HG02938 (cell line): ENCODE measurements around the gene PRKG1.

ENCODE experiments used
- ATAC-seq: cut with Tn5 transposase; IDR thresholded peaks from one replicate; pipeline ENCODE4 v1.9.1; 2021; ENCODE audit warnings: mild to moderate bottlenecking, moderate library complexity; ENCODE audit not compliant: unreplicated experiment

PRKG1 gene

DNA sequence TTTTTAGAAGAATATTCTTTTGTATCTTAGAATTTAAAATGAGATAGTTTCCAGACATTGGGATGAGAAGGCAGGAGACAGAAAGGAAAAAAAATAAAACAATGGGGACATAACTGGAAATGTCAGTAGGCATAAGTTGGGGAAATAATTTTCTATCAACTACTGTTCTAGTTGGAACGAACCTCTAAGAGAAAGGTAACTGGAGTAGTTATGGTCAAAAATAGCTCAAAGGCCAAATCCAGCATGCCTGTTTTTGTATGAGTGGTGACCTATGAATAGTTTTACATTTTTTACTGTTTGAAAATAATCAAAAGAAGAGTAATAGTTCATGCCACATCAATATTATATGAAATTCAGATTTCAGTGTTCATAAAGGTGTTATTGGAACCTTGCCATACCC lies 877.3 kb downstream of the PRKG1 start:
- no peak for ATAC-seq

DNA sequence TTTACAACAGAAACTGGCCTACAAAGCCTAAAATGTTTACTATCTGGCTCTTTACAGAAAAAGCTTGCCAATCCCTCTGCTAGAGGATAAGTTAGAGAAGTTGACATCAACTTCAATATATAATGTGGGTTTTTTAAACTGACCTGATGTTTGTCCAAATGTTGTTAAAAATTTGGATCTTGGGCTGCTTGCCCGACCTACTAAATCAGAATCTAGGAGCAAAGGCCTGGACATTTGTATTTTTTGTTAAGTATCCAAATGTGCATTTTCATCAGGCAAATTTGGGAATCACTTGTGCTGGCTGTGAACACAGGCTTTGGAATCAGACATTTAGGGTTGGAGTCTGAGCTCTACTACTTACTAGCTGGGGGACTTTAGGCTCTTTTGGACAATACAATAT lies 877.8 kb downstream of the PRKG1 start:
- ATAC-seq, result no peak

DNA sequence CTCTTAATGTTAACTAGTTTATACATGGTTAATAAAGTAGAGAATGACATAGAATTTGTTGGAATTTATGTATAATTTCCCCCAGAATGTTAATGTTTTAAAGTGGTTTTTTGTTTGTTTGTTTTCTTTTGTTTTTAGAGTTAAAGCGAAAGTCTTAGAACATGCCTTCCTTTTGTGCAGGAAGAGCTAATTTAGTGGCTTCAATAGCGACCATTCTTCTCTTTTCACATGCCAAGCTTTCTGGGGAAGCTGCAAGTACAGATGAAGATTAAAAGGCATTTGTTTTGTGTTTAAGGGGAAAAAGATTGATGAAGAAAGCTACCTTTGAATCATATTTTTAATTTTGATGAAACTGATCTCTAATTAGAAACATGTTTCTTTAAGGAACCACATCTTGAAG lies 881.4 kb downstream of the PRKG1 start:
- ATAC-seq, result no peak

DNA sequence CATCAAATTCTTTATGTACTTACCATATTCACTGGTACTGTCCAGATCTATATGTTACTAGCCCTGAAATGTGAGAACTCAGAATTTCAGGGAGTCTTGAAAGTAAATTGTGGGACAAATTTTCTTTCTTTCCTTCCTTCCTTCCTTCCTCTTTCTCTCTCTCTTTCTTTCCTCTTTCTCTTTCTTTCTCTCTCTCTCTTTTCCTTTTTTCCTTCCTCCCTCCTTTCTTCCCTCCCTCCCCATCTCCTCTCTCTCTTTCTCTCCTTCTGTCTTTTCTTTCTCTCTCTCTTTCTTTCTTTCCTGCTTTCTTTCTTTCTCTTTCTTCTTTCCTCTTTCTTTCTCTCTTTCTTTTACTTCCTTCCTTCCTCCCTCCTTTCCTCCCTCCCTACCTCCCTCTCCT lies 882.5 kb downstream of the PRKG1 start:
- ATAC-seq, result no peak

DNA sequence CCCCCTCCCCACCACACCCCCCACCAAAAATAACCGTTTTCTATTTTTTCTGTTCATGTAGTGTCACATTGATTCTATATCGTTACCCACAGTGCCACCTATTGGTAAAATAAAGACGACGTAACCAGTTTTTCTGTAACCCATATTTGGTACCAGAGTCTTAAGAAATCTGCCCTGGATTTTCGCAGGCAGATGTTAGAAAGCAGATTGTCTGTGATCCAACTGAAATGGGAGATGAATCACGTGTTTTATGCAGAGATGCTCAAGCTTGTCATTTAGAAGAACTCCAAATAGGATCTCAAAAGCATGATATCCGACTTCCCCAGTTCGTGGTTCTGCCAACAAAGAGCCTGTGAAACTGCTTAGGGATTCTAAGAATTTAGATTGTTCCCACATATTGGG lies 886.2 kb downstream of the PRKG1 start:
- ATAC-seq, result peak; percentile 71

DNA sequence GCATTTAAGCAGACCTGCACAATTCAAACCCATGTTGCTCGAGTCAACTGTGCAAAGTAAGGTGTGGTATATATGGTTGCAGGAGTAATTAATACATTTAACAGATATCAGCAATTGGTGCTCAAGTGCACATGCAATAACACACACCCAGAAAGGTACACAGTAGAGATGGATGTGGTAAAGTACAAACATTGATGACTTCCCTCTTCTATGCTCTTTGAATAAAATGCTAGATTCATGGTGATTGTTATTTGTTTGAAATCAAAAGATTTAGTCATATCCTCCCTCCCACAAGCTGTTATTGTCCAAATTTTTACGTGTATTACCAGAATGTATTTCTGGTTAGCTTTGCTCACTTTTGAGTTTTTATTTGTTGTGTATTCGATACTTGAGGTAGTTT lies 887.1 kb downstream of the PRKG1 start:
- ATAC-seq, result no peak

DNA sequence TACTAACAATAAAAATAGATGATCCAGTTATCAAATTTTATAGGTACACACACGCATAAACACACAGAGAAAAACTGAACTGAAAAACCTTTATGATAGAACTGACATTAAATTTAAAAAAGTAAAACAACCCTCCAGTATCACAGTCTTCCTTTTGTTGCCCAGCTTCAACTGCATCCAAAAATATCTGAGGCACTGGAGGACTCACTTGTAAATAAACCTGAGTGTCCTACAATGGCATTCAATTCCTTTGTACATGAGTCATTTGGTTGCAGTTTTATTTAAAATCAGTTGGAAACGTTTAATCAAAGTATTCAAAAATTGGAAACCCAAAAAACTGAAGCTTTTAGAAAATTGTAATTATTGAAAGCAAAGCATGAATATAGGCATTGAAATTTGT lies 890.3 kb downstream of the PRKG1 start:
- ATAC-seq, result no peak

DNA sequence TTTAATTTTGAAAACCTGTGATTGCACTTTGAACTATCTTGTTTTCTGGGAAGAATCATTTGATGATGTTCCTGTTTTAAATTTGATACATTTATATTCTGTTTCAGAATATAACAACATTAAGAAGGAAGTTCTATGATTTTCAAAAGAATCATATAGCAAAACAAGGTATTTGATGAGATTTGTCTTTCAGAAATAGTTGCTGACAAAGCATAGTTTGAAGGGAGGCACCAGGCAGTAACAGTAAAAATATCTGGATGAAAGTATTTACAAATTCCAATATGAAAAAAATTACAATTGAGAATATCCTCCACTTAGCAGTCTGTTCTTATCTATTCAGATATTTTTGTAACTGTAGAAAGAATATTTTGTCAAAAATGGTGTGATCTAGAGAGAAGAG lies 891.2 kb downstream of the PRKG1 start:
- ATAC-seq, result no peak

DNA sequence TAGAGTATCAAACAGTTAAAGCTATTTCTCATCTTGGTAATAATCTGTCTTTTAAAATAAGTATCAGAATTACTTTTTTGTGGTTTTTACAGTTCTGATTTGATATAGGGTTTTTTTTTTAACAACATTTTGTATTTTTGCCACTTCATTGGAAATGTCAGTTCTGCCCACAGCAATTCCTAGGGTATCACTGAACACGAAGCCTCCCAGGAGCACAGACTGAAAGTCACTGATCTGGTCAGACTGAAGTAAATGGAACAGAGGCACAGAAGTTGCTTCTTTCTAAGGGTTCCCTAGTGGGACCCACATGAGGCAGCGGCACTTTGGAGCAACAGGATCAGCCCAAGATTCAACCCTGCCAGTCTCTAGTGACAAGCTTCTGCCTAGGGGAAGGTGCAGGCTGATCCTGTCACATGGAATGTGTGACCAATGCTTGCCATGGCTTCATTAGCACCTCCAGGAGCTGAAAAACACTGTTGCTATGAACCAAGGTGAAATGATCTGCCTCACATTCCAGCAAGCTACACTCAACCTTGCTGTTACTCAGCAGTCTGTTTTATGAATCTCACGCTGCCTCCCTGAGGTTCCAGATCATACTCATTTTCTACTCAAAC lies 898.6 kb downstream of the PRKG1 start:
- ATAC-seq, result no peak

DNA sequence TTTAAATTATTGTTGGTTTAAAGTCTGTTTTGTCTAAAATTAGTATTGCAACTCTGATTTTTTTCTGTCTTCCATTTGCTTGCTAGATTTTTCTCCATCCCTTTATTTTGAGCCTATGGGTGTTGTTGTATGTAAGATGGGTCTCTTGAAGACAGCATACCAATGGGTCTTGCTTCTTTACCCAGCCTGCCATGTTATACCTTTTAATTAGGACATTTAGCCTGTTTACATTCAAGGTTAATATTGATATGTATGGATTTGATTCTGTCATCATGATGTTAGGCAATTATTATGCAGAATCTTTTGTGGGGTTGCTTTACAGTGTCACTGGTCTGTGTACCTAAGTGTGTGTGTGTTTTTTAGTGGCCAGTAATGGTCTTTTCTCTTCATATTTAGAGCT lies 906.5 kb downstream of the PRKG1 start:
- ATAC-seq, result no peak

DNA sequence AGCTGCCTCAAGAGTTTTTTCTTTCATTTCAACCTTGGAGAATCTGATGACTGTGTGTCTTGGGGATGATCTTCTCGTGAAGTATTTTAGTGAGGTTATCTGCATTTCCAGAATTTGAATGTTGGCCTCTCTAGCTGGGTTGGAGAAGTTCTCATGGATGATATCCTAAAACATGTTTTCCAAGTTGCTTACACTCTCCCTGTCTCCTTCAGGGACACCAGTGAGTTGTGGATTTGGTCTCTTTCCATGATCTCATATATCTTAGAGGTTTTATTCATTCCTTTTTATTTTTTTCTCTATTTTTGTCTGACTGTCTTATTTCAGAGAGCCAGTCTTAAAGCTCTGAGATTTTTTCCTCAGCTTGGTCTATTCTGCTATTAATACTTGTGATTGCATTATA lies 907.4 kb downstream of the PRKG1 start:
- no peak for ATAC-seq

DNA sequence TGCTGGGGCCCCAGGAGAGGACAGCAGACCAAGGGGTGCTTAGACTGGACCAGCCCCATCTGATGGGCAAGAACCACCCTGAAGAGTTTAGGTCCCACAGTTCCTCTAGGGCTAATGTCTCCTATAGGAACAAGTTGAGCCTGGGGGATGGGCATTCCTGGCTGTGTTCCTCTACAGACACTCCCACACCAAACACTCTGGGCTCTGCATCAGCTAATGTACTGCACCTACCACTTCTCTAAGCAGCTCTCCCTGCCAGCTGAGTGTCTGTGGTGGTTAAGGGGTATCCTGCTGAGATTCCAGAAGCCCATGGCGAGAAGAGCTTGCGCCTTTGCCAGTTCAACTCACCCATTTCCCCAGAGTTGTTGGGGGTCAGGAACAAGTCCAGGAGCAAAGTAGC lies 909.2 kb downstream of the PRKG1 start:
- no peak for ATAC-seq

DNA sequence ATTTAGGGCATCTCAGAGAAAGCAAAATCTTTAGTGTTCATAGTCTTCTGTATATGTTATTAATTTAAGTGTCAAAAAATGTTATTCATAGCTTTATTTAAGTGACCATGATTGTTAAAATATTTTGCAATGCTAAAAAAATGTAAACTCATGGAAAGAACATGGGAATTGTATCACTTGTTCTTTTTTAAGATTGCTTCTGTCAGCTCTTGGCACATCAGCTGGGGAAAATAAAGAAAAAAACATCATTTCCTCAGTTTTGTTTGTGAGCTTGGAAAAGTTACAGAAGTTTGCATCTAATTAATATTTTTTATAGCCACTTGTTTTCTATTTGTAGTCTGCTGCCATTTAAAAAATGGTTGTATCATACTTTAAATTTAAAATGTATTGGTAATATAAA lies 911.0 kb downstream of the PRKG1 start:
- no peak for ATAC-seq

DNA sequence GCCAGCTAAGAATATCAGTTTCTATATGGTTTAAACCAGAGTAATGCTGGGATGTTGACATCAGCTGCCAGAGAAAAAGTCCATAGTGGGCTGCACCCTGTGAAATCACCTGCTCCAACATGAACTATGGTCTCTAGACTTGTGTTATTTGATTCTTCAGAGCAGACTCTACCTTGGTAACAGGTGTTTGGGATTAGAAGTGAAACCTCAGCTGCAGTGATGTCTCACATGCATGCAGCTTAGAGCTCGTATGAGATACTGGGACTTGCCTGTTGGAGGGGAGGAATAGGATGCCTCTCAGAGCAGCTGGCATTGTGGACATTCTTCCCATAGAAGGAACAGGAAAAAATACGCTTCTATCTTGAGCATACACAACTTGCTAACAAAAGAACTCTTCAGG lies 912.2 kb downstream of the PRKG1 start:
- no peak for ATAC-seq

DNA sequence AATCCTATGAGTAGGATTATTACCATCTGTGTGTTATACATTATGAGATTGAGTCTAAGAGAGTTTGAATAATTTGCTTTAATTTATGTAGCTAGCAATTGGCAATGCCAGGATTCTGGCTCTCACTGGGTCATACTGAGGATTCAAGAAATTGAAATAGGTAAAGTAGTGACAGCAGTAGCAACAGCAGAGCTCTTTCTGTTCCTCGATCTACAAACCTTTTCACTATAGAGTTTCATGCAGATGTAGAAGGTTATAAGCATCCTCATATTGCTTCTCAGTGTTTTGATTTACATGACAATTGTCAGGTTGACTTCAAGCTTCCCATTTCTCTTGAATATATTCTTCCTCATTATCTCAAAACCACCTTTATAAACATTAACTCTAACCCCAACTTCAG lies 919.2 kb downstream of the PRKG1 start:
- ATAC-seq, result no peak

DNA sequence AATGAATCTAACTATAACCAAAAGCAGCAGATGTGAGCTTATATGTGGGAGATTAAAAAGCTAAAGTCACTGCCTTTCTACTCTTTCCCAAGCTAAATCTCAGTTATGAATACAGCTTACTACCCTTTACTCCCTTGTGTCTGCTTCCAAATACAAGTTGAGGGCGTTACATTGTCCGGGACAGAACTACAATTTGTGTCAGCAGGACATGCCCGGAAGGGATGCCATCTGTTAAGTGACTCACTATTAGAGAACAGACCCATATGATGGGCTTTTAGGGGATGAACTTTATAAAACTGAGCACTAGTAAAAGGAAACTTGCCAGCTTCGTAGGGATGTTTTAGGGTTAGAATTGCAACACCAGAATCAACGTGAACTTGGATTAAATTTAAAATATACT lies 924.8 kb downstream of the PRKG1 start:
- ATAC-seq, result no peak

DNA sequence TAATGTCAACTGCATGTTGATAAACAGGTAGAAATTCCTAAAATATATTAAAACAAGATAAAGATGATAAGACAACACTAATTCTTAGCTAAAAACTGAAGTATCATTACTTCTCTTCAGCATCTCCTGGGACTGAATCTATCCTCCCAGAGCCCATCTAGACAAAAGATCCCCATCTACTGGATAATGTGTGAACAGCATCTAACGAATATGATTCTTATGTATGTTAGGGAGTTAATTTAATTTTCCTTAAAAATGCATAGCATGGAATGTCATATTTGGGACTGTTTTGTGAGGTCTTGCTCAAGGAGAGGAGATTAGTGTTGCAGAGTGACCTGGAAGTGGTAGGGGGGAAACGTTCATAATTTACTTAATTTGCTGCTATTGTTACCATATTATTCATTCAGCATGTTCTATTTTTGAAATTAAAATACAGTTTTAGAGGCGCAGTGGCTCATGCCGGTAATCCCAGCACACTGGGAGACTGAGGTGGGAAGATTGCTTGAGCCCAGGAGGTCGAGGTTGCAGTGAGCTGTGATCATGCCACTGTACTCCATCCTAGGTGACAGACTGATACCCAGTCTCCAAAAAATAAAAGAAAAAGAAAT lies 930.2 kb downstream of the PRKG1 start:
- ATAC-seq, result peak; percentile 71

DNA sequence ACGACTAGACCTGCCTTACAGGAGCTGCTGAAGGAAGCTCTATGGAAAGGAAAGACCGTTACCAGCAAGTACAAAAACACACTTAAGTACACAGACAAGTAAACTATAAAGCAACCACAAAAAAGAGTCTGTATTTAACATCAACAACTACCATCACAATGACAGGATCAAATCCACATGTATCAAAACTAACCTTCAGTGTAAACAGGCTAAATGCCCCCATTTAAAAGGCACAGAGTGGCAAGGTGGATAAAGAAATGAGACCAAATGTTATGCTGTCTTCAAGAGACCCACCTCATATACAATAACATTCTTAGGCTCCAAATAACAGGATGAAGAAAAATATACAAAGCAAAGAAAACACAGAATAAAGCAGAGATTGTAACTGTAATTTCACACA lies 932.8 kb downstream of the PRKG1 start:
- no peak for ATAC-seq

DNA sequence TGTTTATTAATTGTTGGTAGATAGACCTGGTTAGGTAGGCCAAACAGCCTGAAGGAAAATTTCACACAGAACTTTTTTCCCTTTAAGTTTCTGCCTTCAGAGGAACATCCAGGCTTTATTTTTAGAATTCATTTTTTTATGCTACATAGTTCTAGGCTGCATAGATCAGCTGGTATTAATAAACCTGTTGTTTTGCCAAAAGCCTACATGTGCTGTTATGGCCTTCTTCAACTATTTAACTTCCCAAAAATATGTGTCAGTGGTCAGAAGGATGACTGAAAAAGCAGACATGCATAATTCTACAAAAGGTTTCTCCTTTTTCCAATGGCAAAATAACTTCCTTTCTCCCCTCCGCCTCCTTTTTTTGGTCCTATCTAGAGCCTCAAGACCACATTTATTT lies 936.8 kb downstream of the PRKG1 start:
- ATAC-seq, result no peak

DNA sequence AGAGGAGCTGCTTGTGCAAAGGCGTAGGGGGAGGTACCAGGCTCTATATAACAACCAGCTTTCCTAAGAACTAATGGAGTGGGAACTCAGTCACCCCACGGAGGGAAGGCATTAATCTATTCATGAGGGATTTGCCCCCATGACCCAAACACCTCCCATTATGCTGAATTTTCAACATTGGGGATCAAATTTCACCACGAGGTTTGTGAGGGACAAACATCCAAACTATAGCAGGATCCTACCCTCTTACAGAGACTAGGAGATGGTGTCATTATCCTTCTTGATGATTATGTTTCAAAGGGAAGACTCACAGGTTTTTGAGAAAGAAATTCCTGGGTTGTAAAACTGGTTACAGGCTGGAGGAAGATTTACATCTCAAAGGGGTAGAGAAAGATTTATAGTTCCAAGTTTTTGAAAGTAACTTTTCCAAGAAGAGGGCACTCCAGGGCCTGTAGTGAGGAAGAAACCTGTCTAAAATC lies 944.8 kb downstream of the PRKG1 start:
- ATAC-seq, result no peak

DNA sequence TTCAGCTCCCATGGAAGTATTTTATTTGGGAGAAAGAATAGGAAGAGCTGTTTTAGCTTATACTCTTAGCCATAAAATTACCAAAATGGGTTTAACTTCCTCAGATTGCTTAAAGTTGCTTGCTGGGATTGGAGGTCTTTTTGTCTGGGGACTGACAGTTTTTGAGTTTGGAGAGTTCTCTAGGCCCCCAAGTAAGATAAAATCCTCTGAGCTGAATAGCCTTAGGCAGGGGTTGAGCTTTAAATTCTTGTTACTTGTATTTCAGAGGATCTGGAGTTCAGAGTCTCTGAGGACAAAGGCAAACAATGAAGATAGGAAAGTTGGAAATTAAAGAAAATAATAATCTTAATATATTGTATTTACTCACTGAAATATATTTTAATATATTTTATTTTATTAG lies 945.4 kb downstream of the PRKG1 start:
- ATAC-seq, result no peak

DNA sequence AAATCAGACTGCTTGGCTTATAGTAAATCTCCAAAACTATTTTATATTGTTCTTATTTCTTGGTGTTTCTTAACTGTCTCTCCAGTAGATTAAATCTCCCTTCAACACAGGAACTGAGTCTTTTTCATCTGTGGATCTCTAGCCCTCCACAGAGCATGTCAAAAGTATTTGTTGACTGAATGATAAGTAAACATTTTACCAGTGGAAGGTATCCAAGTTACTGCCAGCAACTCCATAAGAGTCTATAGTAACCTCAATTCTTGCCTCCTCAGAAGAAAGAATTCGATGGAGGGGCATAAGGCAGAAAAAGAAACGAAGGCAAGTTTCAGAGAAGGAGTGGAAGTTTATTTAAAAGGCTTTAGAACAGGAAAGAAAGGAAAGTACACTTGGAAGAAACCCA lies 945.9 kb downstream of the PRKG1 start:
- ATAC-seq, result no peak

DNA sequence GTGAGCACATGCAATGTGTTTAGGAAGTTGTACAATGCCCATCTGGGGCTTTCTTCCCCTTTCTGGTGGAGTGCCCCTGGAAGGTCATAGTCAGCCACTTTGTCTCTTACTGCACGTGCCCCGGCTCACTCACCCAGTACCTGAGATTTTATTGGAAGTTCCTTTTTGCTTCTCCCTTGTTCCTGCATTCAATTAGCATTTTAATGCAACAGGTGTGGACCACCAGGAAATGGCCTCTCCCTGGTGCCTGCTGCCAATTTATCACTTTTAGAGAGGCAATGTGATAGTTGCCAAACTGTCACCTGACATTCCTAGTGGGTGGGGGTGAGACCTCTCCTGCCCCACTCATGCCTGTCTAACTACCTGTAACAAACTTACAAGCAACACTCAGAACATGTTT lies 946.4 kb downstream of the PRKG1 start:
- no peak for ATAC-seq
